ENCODE data around the gene NDRG3. TPM values are rescaled to one million over a fixed set of nuclear protein-coding genes. Genes with fewer than 3 reads are reported as not detected.

Gene NDRG3
- total RNA-seq (2014; rRNA removed; shearing (Covaris generic); ENCODE audit: low replicate concordance), result 23.7 and 33.6 TPM in 2 replicates

GRCh38 chr20:36745927-36746659, at the start of gene NDRG3:
NDRG3 (minus strand) TSS chr20:36746090; CDS start chr20:36721735, 24,355 bp downstream.
- DNase-seq, result peak; percentile 98
- Histone ChIP-seq H3K9ac (ENCODE audit: low read length) (peak within 1 kb of the TSS; percentile 89), H3K36me3 (ENCODE audit: insufficient read depth, low read length) (0 out of 2 replicates have a peak, but pooled peaks cover 3% of the 10 kb centered on the region), H3K79me2 (ENCODE audit: low read length) (peaks cover 36% of the 10 kb centered on the region), H3K9me2 (replicated peaks; ENCODE audit: insufficient read depth, low read length) (no peaks in the 10 kb centered on the region), H3K27me3 (ENCODE audit: low read length) (no peaks in the 10 kb centered on the region), H3K9me3 (ENCODE audit: low read length) (no peaks in the 10 kb centered on the region), H2AFZ (ENCODE audit: low read length) (peak within 1 kb of the TSS; percentile 96), H3K4me2 (ENCODE audit: low read depth, low read length, poor library complexity, severe bottlenecking) (peak within 1 kb of the TSS; percentile 99), H3K4me3 (ENCODE audit: low read length) (peak within 1 kb of the TSS; percentile 91), H3K4me1 (ENCODE audit: low read length) (peaks cover 38% of the 10 kb centered on the region), H4K20me1 (ENCODE audit: insufficient read depth, low read depth, low read length) (no peaks in the 10 kb centered on the region), H3K27ac (ENCODE audit: low read length) (peak within 1 kb of the TSS; percentile 58)

- Histone ChIP-seq H3K27ac (ENCODE audit: low read length) (no peak overlapping the region), H3K9ac (ENCODE audit: low read length) (no peak overlapping the region), H4K20me1 (ENCODE audit: insufficient read depth, low read depth, low read length) (peaks cover 17% of the 10 kb centered on the region; the same call in 1 of the 2 replicates), H3K36me3 (ENCODE audit: insufficient read depth, low read length) (peaks cover 61% of the 10 kb centered on the region; the same call in 1 of the 2 replicates), H3K4me3 (ENCODE audit: low read length) (no peak overlapping the region), H3K9me3 (ENCODE audit: low read length) (no peaks in the 10 kb centered on the region), H3K9me2 (replicated peaks; ENCODE audit: insufficient read depth, low read length) (no peaks in the 10 kb centered on the region), H3K4me1 (ENCODE audit: low read length) (peaks cover 8% of the 10 kb centered on the region), H2AFZ (ENCODE audit: low read length) (no peak overlapping the region), H3K27me3 (ENCODE audit: low read length) (no peaks in the 10 kb centered on the region), H3K79me2 (ENCODE audit: low read length) (peaks cover 62% of the 10 kb centered on the region), H3K4me2 (ENCODE audit: low read depth, low read length, poor library complexity, severe bottlenecking) (no peak overlapping the region)
- DNase-seq, result no peak
Observed at GRCh38 chr20:36794116-36794474, 48.2 kb upstream of the NDRG3 start.

DNA sequence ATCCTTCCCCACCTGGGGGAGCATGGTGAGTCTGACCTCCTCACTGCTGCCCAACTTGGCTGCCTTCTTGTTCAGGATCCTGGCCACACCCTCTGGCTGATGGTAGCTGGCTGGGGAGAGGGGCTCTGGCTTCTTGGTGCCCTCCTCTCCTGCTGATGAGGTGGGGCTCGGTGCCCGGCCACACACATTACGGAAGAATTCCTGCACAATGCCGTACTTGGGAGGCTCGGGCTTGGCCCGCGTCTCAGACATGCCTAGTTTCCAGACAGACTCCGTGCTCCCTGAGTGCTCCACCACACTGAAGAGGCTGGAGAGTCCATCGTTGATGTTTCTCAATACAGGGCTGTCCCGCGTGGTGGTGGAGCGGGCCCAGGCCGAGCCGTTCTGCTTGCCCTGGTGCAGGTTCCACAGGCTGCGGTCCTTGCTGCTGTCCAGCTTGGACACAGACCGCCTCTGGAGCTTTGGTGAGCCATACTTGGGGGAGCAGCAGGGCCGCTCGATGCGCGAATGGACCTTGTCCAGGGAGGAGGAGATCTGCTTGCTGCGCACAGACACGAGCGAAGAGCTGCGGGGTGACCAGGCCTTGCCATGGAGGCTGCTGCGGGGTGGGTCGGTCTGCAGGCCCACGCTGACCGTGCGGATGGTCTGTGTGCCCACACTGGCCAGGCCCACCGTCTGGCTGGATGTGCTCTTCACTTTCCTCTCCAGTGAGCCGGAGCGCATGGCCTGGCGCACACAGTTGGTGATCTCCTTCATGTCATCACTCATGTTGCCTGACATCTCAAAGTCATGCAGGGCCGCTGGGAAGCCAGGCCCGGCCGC, 47.6 kb upstream of the NDRG3 start:
- no peak overlapping the region for H3K4me3 ChIP-seq (ENCODE audit: low read length)
- H2AFZ ChIP-seq (ENCODE audit: low read length), result no peak overlapping the region
- no peak for DNase-seq
- no peaks in the 10 kb centered on the region for H3K9me3 ChIP-seq (ENCODE audit: low read length)
- peaks cover 8% of the 10 kb centered on the region for H3K4me1 ChIP-seq (ENCODE audit: low read length)
- H3K79me2 ChIP-seq (ENCODE audit: low read length), result peaks cover 62% of the 10 kb centered on the region
- H3K9ac ChIP-seq (ENCODE audit: low read length), result no peak overlapping the region
- no peaks in the 10 kb centered on the region for H3K9me2 ChIP-seq (replicated peaks; ENCODE audit: insufficient read depth, low read length)
- peaks cover 22% of the 10 kb centered on the region; the same call in 1 of the 2 replicates for H4K20me1 ChIP-seq (ENCODE audit: insufficient read depth, low read depth, low read length)
- H3K4me2 ChIP-seq (ENCODE audit: low read depth, low read length, poor library complexity, severe bottlenecking), result no peak overlapping the region
- H3K27me3 ChIP-seq (ENCODE audit: low read length), result no peaks in the 10 kb centered on the region
- peaks cover 59% of the 10 kb centered on the region; the same call in 1 of the 2 replicates for H3K36me3 ChIP-seq (ENCODE audit: insufficient read depth, low read length)
- H3K27ac ChIP-seq (ENCODE audit: low read length), result no peak overlapping the region

GRCh38 chr20:36792422-36792821, 46.5 kb upstream of the NDRG3 start:
- Histone ChIP-seq H3K27ac (ENCODE audit: low read length) (no peak overlapping the region), H3K27me3 (ENCODE audit: low read length) (no peaks in the 10 kb centered on the region), H3K4me2 (ENCODE audit: low read depth, low read length, poor library complexity, severe bottlenecking) (no peak overlapping the region), H3K9ac (ENCODE audit: low read length) (no peak overlapping the region), H3K36me3 (ENCODE audit: insufficient read depth, low read length) (peaks cover 51% of the 10 kb centered on the region; the same call in 1 of the 2 replicates), H2AFZ (ENCODE audit: low read length) (no peak overlapping the region), H4K20me1 (ENCODE audit: insufficient read depth, low read depth, low read length) (peaks cover 22% of the 10 kb centered on the region; the same call in 1 of the 2 replicates), H3K79me2 (ENCODE audit: low read length) (peaks cover 60% of the 10 kb centered on the region), H3K4me1 (ENCODE audit: low read length) (peaks cover 8% of the 10 kb centered on the region), H3K4me3 (ENCODE audit: low read length) (no peak overlapping the region), H3K9me2 (replicated peaks; ENCODE audit: insufficient read depth, low read length) (no peaks in the 10 kb centered on the region), H3K9me3 (ENCODE audit: low read length) (no peaks in the 10 kb centered on the region)
- DNase-seq, result peak; percentile 77

DNA sequence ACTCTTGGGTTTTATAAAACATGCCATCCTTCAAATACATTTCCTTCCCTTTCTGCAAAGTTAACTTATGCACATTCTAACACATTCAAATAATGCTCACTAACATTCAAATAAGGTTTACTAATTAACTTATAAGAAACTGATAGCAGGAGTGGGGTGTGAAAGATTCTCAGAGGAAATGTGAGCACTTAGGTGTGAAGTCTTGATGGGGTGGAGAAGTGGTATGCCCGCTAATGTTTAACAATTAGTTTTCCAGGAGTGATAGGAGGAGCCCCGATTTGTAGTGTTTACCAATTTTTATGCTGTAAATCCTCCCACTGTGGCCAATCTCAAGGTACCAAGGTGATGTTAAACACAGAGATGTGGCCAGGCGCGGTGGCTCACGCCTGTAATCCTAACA, 46.0 kb upstream of the NDRG3 start:
- Histone ChIP-seq H3K9me3 (ENCODE audit: low read length) (no peaks in the 10 kb centered on the region), H3K79me2 (ENCODE audit: low read length) (peaks cover 57% of the 10 kb centered on the region), H3K4me3 (ENCODE audit: low read length) (no peak overlapping the region), H3K27me3 (ENCODE audit: low read length) (no peaks in the 10 kb centered on the region), H3K9ac (ENCODE audit: low read length) (no peak overlapping the region), H3K4me2 (ENCODE audit: low read depth, low read length, poor library complexity, severe bottlenecking) (no peak overlapping the region), H3K9me2 (replicated peaks; ENCODE audit: insufficient read depth, low read length) (no peaks in the 10 kb centered on the region), H3K4me1 (ENCODE audit: low read length) (peaks cover 8% of the 10 kb centered on the region), H4K20me1 (ENCODE audit: insufficient read depth, low read depth, low read length) (peaks cover 22% of the 10 kb centered on the region; the same call in 1 of the 2 replicates), H3K27ac (ENCODE audit: low read length) (no peak overlapping the region), H2AFZ (ENCODE audit: low read length) (no peak overlapping the region), H3K36me3 (ENCODE audit: insufficient read depth, low read length) (peaks cover 47% of the 10 kb centered on the region; the same call in 1 of the 2 replicates)
- DNase-seq, result no peak

DNA sequence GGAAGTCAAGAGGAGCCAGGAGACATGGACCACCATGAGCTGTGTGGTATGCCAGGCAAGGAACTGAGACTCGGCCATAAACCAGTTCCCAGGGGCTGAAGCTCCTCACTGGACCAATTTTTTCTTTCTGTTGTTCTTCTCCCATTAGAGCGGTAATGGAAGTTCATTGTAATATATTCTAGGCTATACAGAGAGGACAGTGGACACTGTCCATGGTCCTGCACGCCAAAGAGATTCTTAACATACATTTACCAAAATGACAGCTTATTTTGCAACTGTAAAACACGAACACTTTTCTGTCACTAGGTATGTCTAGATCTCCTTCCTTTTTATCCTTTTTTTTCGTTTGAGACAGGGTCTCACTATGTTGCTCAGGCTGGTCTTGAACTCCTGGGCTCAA, 40.8 kb upstream of the NDRG3 start:
- H3K9ac ChIP-seq (ENCODE audit: low read length), result no peak overlapping the region

DNA sequence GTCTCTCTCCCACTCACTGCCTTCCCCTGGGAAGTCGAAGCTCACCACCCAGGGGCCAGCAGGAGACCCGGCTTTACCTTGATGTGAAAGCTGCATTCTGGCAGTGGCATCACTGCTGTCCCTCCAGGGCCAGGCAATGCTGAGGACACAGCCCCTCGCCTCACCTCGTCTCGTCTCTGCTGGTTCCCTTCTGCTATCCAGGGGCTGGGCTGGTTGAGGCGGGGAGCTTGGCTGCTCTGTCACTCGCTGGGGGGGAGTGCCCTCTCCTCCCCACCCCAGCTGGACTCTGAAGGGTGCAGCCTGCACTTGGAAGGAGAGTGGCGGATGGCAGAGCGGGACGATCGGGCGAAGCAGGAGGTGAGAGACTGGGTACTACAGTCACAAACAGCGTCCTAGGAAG, 40.4 kb upstream of the NDRG3 start:
- Histone ChIP-seq H3K9me3 (ENCODE audit: low read length) (no peaks in the 10 kb centered on the region), H3K9ac (ENCODE audit: low read length) (no peak overlapping the region), H3K4me3 (ENCODE audit: low read length) (no peak overlapping the region), H3K79me2 (ENCODE audit: low read length) (peaks cover 35% of the 10 kb centered on the region), H2AFZ (ENCODE audit: low read length) (no peak overlapping the region), H3K27me3 (ENCODE audit: low read length) (no peaks in the 10 kb centered on the region), H3K4me2 (ENCODE audit: low read depth, low read length, poor library complexity, severe bottlenecking) (no peak overlapping the region), H3K36me3 (ENCODE audit: insufficient read depth, low read length) (peaks cover 41% of the 10 kb centered on the region), H4K20me1 (ENCODE audit: insufficient read depth, low read depth, low read length) (peaks cover 24% of the 10 kb centered on the region), H3K4me1 (ENCODE audit: low read length) (peaks cover 17% of the 10 kb centered on the region), H3K27ac (ENCODE audit: low read length) (no peak overlapping the region), H3K9me2 (replicated peaks; ENCODE audit: insufficient read depth, low read length) (no peaks in the 10 kb centered on the region)
- no peak for DNase-seq

More for the DNA sequence above, 40.8 kb upstream of the NDRG3 start:
- Histone ChIP-seq H3K36me3 (ENCODE audit: insufficient read depth, low read length) (peaks cover 45% of the 10 kb centered on the region), H3K27me3 (ENCODE audit: low read length) (no peaks in the 10 kb centered on the region), H3K4me1 (ENCODE audit: low read length) (peaks cover 17% of the 10 kb centered on the region), H3K79me2 (ENCODE audit: low read length) (peaks cover 39% of the 10 kb centered on the region), H3K4me3 (ENCODE audit: low read length) (no peak overlapping the region), H3K4me2 (ENCODE audit: low read depth, low read length, poor library complexity, severe bottlenecking) (no peak overlapping the region), H3K9me2 (replicated peaks; ENCODE audit: insufficient read depth, low read length) (no peaks in the 10 kb centered on the region), H4K20me1 (ENCODE audit: insufficient read depth, low read depth, low read length) (peaks cover 28% of the 10 kb centered on the region), H2AFZ (ENCODE audit: low read length) (no peak overlapping the region), H3K9me3 (ENCODE audit: low read length) (no peaks in the 10 kb centered on the region), H3K27ac (ENCODE audit: low read length) (no peak overlapping the region)
- no peak for DNase-seq

- Histone ChIP-seq H3K36me3 (ENCODE audit: insufficient read depth, low read length) (peaks cover 42% of the 10 kb centered on the region), H3K27me3 (ENCODE audit: low read length) (no peaks in the 10 kb centered on the region), H3K9me2 (replicated peaks; ENCODE audit: insufficient read depth, low read length) (no peaks in the 10 kb centered on the region), H3K4me2 (ENCODE audit: low read depth, low read length, poor library complexity, severe bottlenecking) (no peak overlapping the region), H3K79me2 (ENCODE audit: low read length) (peaks cover 29% of the 10 kb centered on the region), H3K27ac (ENCODE audit: low read length) (no peak overlapping the region), H2AFZ (ENCODE audit: low read length) (no peak overlapping the region), H4K20me1 (ENCODE audit: insufficient read depth, low read depth, low read length) (peaks cover 23% of the 10 kb centered on the region), H3K4me1 (ENCODE audit: low read length) (peaks cover 25% of the 10 kb centered on the region), H3K4me3 (ENCODE audit: low read length) (no peak overlapping the region), H3K9ac (ENCODE audit: low read length) (no peak overlapping the region), H3K9me3 (ENCODE audit: low read length) (no peaks in the 10 kb centered on the region)
- no peak for DNase-seq
Observed at GRCh38 chr20:36785308-36785707, 39.4 kb upstream of the NDRG3 start.

Measured in Karpas-422 (cell line).